Middle frontal gyrus (tissue), 1 donor: ENCODE measurements around the gene HAUS1.
"Not testable (repeated sequence)": the region's sequence is repeated elsewhere in the genome, so short reads cannot be mapped to it uniquely, and the experiment has no call there.

Source experiments
- DNase-seq: peaks from one replicate; pipeline ENCODE4 v3.0.0-alpha.2; 2015; ENCODE audit warnings: low spot score; ENCODE audit errors: extremely low spot score

Gene HAUS1

DNA sequence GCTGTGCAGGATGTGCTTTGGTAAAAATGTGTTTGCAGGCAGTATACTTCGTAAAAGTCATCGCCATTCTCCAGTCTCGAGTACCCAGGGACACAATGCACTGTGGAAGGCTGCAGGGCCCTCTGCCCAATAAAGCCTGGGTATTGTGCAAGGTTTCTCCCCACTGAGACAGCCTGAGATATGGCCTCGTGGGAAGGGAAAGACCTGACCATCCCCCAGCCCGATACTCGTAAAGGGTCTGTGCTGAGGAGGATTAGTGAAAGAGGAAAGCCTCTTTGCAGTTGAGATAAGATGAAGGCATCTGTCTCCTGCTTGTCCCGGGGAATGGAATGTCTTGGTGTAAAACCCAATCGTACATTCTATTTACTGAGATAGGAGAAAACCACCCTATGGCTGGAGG is 15.7 kb upstream of the HAUS1 start:
- DNase-seq, result not testable (repeated sequence)

DNA sequence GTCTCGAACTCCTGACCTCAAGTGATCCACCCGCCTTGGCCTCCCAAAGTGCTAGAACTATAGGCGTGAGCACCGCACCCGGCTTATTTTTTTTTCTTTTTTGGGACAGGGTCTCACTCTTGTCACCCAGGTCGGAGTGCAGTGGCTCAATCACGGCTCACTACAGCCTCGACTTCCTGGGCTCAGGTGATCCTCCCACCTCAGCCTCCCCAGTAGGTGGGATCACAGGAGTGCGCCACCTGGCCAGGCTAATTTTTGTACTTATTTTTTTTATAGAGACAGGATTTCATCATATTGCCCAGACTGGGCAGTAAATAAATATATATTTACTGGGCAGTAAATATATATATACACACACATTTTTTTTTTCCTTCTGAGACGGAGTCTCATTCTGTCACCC is 8.7 kb upstream of the HAUS1 start:
- no peak for DNase-seq

DNA sequence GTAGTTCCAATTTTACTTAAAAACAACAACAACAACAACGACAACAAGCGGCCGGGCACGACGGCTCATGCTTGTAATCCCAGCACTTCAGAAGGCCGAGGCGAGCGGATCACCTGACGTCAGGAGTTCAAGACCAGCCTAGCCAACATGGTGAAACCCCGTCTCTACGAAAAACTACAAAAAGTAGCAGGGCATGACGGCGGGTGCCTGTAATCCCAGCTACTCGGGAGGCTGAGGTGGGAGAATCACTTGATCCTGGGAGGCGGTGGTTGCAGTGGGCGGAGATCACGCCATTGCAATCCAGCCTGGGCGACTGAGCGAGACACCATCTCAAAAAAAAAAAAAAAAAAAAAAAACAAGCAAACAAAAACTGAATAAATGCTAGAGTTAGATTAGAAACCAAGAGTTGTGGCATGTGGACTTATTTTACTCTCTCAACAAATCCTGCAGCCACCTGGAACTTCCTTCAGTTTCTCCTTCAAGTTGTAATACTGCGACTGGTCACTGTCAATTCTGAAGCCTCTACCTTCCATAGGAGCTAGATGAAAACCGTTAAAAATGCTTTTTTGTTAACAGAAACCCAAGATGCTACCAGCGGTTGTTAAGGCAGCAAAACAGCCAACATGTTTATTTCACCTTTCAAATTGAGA is 7.4 kb upstream of the HAUS1 start:
- no peak for DNase-seq

DNA sequence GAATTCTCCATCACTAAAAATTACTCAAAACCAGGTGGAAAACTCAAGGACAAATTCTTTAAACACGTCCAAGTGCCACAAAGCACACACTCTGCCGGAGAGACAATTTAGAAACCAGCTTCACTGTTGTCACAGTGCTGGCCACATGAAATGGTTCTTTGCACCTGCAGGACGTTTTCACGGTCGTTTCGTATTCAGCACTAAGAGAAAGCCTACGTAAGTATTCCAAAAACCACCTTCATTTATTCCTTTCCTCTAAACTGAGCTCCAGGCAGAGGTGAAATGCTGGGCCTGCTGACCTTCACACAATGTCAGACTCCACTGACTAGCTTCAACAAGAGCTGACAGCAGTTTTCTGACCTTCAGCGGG is 6.8 kb upstream of the HAUS1 start:
- DNase-seq, result no peak

DNA sequence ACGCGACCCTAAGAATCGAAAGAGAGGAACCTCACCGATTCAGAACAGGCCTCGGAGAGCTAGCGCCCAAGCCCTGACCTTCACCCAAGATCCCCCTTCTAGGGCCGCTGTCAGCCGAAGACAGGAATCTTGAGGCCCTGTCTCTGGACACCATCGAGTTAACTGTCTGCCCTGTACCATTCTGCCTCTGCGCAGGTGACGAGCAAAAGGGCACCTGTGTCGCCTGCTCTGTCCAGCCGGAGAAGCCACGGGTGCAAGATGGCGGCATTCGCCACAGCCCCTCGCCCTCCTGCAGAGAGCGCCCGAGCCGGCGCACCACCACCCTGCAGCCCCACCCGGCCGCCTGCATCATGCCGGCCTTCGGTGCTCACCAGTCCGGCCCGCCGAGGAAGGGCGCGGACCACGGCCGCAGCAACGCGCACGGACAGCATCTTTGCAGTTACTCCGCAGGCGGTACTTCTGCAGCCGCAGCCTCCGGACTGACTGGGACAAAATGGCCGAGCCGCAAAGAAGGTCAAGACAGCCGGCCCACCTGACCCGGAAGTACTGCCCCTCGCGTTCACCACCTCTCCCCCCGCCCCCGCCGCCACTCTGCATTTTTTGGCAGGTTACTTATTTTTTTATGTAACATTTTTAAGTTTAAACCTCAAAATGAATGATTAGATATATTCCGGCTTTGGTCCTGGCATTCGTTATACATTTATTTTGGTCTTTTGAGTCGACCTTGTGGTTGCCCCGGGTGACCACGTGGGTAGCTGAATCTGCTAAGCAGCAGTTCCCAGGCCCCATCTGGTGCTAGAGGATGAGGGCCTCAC is 6.2 kb upstream of the HAUS1 start, which contains the start of gene ATP5F1A:
TSS of gene ATP5F1A (minus strand) at position 496 of the 815 bp plus-strand sequence. CDS start at position 431, 65 bp downstream.
- peak; percentile 72 for DNase-seq

DNA sequence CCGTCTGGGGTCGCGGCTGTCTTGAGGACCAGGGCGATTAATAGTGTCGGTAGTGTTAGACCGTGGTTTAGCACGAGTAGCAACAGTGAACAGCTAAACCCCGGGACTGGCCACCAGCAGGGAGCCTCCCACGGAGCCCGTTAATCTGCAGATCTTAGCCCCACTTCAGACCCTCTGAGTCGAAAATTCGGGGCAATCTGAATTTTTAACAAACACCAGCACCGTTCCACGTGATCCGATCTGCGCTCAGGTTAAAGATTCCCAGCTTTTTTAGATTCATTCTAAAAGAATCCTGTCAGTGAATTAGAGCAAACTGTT is 5.6 kb upstream of the HAUS1 start:
- DNase-seq, result no peak

DNA sequence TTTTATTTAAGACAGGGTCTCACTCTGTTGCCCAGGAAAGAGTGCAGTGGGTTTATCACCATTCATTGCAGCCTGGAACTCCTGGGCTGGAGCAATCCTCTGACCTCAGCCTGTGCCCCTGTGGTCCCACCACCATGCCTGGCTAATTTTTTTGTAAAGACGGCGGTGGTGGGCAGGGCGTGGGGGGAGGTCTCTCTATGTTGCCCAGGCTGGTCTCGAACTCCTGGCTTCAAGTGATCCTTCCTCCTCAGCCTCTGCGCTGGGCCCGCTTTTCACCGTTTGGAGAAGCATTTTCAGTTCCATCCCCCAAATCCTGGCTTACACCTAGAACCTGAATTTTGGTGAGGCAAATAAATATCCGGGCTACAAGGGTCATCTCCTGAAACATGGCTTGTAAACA is 4.7 kb upstream of the HAUS1 start:
- no peak for DNase-seq

DNA sequence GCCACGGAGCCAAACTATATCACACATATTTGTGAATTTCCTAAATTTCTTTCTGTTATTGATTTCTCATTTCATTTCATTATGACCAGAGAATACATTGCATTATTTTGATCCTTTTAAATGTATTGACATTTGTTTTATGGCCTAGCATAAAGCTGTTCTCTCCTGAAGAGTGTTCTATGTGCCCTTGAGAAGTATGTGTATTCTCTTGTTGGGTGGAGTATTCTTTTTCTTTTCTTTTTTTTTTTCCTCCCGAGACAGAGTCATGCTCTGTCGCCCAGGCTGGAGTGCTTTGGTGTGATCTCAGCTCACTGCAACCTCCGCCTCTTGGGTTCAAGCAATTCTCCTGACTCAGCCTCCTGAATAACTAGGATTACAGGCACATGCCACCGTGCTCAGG is 5.2 kb downstream of the HAUS1 start:
- DNase-seq, result no peak

DNA sequence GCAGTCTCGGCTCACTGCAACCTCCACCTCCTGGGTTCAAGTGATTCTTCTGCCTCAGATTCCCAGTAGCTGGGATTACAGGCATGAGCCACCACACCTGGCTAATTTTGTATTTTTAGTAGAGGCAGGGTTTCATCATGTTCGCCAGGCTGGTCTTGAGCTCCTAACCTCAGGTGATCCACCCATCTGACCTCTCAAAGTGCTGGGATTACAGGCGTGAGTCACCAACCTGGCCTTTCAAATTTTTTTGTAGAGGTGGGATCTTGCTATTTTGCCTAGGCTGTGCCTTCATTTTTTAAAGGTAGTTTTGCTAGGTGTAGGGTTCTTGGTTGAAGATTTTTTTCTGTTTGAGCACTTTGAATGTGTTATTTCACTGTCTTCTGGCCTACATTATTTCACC is 6.2 kb downstream of the HAUS1 start:
- no peak for DNase-seq

DNA sequence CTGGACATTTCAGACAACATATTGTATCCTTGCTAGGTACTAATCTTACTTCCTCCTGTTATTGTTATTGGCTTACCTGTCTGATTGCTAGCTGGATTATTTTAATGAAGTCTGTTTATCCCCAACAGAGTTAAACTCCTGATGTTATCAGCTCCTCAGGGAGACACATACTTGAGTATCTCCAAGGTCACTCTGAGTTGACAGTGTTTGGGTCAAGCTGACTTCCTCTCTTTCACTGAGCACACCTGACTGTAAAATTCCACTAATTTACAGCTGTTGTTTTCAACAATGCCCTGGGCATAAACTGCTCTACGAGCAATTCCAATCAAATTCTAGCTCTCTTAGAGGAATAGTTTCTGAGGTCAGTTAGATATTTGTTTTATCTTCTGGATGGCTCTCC is 9.6 kb downstream of the HAUS1 start:
- DNase-seq, result no peak

DNA sequence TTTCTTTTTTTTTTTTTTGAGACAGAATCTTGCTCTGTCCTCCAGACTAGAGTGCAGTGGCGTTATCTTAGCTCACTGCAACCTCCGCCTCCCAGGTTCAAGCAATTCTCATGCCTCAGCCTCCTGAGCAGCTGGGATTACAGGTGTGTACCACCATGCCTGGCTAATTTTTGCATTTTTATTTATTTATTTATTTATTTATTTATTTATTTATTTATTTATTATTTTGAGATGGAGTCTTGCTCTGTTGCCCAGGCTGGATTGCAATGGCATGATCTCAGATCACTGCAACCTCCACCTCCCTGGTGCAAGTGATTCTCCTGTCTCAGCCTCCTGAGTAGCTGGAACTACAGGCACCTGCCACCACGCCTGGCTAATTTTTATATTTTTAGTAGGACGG is 22.4 kb downstream of the HAUS1 start:
- DNase-seq, result not testable (repeated sequence)

DNA sequence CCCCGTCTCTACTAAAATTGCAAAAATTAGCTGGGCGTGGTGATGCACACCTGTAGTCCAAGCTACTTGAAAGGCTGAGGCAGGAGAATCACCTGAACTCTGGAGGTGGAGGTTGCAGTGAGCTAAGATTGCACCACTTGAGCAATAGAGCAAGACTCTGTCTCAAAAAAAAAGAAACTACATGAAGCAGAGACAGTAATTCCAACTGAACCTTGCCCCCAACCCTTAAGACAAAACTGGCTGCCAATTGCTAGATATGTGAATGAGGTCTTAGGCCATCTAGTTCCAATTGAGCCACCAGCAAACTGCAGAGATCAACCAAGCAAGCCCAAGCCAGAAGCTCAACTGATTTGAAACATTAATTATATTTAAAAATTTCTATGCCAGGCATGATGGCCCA is 25.9 kb downstream of the HAUS1 start:
- no peak for DNase-seq

DNA sequence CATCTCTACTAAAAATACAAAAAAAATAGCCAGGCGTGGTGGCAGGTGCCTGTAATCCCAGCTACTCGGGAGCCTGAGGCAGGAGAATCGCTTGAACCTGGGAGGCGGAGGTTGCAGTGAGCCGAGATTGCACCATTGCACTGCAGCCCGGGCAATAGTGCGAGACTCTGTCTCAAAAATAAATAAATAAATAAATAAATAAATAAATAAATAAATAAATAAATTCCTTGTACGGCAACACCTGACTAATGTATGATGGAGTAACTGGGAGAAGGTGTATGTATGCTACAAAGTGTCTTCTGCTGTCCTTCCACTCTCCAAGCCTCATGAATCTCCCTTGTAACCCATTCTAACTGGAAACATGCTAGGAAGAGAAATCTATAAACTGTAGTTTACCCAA is 26.4 kb downstream of the HAUS1 start:
- DNase-seq, result not testable (repeated sequence)

DNA sequence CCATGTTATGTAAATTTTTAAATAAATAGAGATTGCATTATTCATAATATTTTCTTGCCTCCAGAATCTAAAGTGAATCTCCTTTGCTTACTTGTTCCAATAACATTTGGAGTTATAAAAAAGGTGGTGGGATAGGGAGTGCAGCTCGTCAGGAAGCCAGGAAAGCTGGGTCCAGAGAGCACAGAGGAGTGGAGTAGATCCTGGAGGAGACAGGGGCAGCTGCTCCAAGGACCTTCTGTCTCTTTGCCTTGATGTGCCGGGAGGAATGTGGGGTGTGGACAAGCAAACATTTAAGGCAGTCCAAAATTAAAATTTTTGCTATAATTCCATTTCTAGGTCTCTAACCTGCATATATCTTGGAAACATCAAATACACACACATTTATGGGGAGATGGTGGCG is 29.3 kb downstream of the HAUS1 start:
- no peak for DNase-seq

DNA sequence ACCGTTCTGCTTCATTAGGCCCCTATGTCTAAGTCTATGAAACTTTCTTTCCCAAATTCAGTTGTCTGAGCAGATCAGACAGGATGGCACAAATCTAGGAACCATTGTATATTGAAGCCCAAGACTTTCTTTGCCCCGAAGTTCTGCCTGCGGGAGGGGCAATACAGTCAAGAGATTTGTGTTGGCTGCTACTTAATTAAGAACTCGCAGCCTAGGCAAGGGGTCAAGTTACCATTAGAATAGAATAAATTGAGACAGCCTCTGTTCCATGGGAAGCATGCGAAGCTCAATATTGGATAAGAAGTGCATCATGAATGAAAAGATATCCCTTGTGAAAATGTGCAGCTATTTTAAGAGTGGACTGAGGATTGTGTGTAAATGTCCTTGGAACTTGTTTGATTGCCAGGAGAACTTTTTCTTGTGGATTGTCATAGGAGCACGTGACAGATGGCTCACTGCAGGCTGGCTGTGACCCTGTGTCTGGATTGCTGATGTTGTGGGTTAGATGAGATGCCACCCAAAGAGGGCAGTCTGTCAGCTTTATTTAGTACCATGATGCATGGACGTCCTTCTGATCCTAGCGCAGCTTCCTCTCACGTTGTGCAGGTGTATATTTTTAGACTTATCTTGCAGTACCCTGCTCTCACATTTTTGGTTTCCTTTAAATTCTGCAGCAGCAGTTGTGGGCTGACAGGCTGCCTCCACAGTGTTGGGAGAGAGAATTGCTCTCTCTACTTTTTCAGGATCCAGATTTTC is 30.9 kb downstream of the HAUS1 start:
- no peak for DNase-seq

DNA sequence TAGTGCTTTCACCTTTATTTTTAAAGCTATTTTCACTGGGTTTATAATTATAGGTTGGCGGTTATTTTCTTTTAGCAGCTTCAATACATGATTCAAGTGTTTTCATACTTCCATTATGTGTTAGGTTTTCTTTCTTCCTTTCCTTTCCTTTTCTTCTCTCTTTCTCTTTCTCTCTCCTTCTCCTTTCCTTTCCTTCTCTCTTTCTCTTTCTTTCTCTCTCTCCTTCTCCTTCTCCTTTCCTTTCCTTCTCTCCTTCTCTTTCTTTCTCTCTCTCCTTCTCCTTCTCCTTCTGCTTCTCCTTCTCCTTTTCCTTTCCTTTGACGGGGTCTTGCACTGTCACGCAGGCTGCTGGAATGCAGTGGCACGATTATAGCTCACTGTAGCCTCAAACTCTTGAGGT is 36.0 kb downstream of the HAUS1 start:
- DNase-seq, result no peak

DNA sequence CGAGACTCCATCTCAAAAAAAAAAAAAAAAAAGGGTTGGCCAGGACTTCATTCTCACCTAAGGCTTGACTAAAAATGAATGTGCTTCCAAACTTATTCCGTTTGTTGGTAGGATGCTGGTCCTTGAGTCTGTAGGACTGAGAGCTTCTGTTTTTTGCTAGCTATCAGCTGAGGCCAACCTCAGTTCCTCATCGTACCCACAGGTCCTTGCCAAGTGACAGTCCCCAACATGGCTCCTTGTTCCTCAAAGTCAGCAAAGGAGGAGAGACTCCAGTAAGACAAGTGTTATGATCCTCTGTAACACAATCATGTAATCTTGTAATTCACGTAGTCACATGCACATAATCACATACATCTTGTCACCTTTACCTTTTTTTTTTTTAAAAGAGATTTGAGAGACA is 37.0 kb downstream of the HAUS1 start:
- DNase-seq, result no peak

DNA sequence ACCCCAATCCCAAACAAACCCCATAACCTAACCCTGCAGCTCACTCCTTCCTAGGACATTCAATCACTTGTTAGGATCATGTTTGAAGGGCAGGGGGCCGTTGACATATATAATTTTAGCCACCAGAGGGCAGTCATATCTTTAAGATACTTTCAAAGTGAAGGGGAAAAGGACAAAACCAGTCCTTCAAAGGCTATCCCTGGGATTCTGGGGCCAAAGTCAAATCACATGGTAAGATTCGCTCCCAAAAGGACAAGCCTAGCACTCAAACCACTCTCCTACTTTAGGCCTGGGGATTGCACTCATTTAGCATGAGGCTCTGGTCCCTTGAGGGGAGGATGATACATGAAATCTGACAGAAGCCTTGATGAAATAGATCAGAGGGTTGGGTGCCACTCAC is 44.6 kb downstream of the HAUS1 start:
- no peak for DNase-seq

DNA sequence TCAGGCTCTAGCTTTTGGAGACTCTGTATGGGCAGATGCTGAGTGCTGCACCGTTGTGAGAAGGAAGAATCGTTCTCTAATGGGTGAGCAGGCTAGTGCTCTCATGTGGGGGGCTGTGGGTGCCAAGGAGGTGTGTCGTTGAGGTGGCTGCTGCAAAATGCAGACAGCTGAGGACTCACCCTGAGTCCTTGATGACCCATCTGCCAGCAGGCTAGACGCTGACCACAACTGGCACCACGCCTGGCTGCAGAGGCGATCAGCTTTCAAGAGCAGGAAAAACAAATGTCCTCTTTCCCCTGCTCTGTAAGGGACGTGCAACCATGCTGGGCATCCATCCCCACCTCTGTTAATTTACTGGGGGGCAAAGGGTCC is 48.2 kb downstream of the HAUS1 start:
- no peak for DNase-seq

DNA sequence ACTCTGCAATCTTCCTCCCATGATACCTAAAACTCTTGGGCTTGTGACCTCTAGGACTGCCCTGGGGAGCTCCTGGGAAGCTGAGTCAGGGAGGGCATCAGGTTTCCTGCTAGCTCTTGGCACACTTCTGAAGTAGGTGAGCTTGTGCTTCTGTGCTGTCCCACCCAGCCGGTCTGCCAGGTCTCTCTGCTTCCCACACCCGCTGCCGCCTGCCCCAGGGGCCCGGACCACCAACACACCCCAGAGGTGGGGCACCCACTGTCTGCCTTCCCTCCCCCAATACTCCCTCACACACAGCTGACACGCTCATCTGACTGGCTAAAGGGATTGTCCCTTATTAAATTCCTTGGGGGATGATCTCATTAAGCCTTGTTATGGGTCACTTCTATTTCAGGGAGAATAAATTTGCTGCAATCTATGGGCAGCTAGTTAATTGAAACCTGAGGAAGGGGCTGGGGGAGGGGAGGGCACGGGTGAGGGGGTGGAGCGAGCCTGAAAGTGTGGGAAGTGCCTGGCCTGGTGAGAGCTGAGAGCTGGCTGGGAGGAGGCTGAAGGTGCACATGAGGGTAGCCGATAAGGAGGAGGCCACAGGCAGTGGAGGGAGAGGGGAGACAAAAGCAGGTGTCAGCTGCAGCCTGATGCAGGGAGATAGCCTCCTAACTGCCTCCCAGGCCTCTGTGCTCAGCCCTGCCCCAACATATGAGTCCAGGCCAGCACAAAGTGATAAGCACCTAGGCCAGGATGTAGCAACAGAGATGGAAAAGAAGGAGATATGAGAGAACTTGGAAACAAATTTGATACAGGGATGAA is 48.8 kb downstream of the HAUS1 start:
- DNase-seq, result no peak

DNA sequence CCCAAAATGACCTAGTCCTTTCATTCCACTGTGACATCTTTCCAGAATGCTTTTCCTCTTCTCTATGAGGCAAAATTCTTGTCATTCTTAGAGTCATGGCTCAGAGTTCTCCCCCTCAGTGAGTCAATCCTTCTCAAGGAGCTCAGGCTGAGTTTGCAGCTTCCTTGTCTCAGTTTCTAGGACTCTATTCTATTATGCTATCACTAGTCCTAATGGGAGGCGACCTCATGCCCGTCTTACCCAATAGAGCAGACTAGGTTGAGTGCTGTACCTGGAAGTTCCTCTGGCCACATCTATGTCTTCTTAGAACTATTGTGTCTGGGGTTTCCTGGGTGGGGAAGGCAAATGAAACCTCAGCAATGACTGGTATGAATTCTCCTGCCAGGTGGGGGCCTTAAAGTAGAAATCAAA is 51.5 kb downstream of the HAUS1 start:
- DNase-seq, result no peak
